OCI-LY3 (cell line): ENCODE measurements around the gene GRIK2.

Experiments
- H2AFZ ChIP-seq: fragments of 200-600, 300-600 bp; shearing (Covaris generic); 2 replicates; pipeline ENCODE4 v1.6.0; 2014; ENCODE audit warnings: antibody characterized with exemption, low read depth, low read length
- H3K27ac ChIP-seq: fragments of 200-600, 300-600 bp; sonication (generic); 2 replicates; pipeline ENCODE4 v1.5.1; 2014; ENCODE audit warnings: mild to moderate bottlenecking, low read length, moderate library complexity, mixed read lengths
- H3K27me3 ChIP-seq: fragments of 200-600, 300-600 bp; sonication (generic); 2 replicates; pipeline ENCODE4 v1.6.1; 2014; ENCODE audit warnings: low read depth, low read length, mixed read lengths
- H3K36me3 ChIP-seq: fragments of 200-600, 300-600 bp; sonication (generic); replicated peaks from 2 replicates; pipeline ENCODE3; 2014; ENCODE audit warnings: low read depth, low read length, mixed read lengths
- H3K4me1 ChIP-seq: fragments of 300-600, 200-600 bp; sonication (generic); 2 replicates; pipeline ENCODE4 v1.6.1; 2014; ENCODE audit warnings: low read length, mixed read lengths
- H3K4me2 ChIP-seq: fragments of 200-600, 300-600 bp; sonication (generic); 2 replicates; pipeline ENCODE4 v1.6.1; 2014; ENCODE audit warnings: low read length, mixed read lengths
- H3K4me3 ChIP-seq: fragments of 300-600, 200-600 bp; sonication (generic); 2 replicates; pipeline ENCODE4 v1.5.1; 2014; ENCODE audit warnings: antibody characterized with exemption, mild to moderate bottlenecking, low read length, moderate library complexity
- H3K79me2 ChIP-seq: fragments of 300-600, 200-600 bp; shearing (Covaris generic); 2 replicates; pipeline ENCODE4 v1.6.1; 2014; ENCODE audit warnings: mild to moderate bottlenecking, low read length, mixed read lengths
- H3K9ac ChIP-seq: fragments of 300-600, 200-600 bp; shearing (Covaris generic); 2 replicates; pipeline ENCODE4 v1.6.0; 2014; ENCODE audit warnings: mild to moderate bottlenecking, low read length, moderate library complexity
- H3K9me3 ChIP-seq: fragments of 200-600, 300-600 bp; shearing (Covaris generic); 2 replicates; pipeline ENCODE4 v1.6.1; 2014; ENCODE audit warnings: low read length, mixed read lengths; ENCODE audit not compliant: insufficient read depth
- H4K20me1 ChIP-seq: fragments of 200-600, 300-600 bp; sonication (generic); 2 replicates; pipeline ENCODE4 v1.6.1; 2016; ENCODE audit warnings: low read length, mixed read lengths; ENCODE audit not compliant: insufficient read depth
- EZH2phosphoT487 ChIP-seq: fragments of 200-600 bp; shearing (Covaris generic); IDR thresholded peaks from 2 replicates; pipeline ENCODE4 v1.6.1; 2018; ENCODE audit warnings: antibody characterized with exemption, mixed run types, low read depth
- TF ChIP-seq, protein P1 (sequence below): fragments of 200-600, 300-600 bp; sonication (generic); IDR thresholded peaks from 2 replicates; pipeline ENCODE4 v1.5.1; 2014; ENCODE audit warnings: antibody characterized with exemption, low read length, low read depth

Gene GRIK2

DNA sequence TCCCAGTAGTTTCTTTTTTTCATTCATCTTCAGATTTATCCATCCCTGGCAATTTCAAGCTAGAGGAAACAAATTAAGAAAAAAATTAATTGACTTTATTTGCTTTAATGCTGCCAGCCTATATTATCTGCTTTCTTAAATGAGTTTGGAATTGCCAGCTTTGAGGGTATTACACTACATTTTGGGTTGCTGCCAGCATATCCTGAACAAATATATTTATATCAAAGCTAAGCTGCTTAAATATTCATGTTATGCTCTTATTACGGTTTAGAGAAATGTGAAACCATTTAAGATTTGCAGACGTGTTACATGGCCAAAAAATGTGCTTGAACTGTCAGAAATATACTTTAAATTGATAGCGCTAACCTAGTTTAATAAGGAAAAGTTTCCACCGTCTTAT lies 59.7 kb downstream of the GRIK2 start:
- Histone ChIP-seq H3K79me2 (no peaks in the 10 kb centered on the region), H3K36me3 (no peaks in the 10 kb centered on the region), H3K9me3 (no peaks in the 10 kb centered on the region), H3K27ac (no peak overlapping the region), H2AFZ (no peak overlapping the region), H3K4me3 (no peak overlapping the region), H3K4me2 (no peak overlapping the region), H3K27me3 (no peaks in the 10 kb centered on the region), H4K20me1 (no peaks in the 10 kb centered on the region), H3K9ac (no peak overlapping the region), H3K4me1 (no peaks in the 10 kb centered on the region)
- TF ChIP-seq, protein P1, sequence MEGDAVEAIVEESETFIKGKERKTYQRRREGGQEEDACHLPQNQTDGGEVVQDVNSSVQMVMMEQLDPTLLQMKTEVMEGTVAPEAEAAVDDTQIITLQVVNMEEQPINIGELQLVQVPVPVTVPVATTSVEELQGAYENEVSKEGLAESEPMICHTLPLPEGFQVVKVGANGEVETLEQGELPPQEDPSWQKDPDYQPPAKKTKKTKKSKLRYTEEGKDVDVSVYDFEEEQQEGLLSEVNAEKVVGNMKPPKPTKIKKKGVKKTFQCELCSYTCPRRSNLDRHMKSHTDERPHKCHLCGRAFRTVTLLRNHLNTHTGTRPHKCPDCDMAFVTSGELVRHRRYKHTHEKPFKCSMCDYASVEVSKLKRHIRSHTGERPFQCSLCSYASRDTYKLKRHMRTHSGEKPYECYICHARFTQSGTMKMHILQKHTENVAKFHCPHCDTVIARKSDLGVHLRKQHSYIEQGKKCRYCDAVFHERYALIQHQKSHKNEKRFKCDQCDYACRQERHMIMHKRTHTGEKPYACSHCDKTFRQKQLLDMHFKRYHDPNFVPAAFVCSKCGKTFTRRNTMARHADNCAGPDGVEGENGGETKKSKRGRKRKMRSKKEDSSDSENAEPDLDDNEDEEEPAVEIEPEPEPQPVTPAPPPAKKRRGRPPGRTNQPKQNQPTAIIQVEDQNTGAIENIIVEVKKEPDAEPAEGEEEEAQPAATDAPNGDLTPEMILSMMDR: no peak
- TF ChIP-seq EZH2phosphoT487: no peak

- Histone ChIP-seq H3K4me1 (no peaks in the 10 kb centered on the region), H3K36me3 (no peaks in the 10 kb centered on the region), H3K79me2 (no peaks in the 10 kb centered on the region), H4K20me1 (no peaks in the 10 kb centered on the region), H3K4me2 (no peak overlapping the region), H3K27me3 (no peaks in the 10 kb centered on the region), H3K9ac (no peak overlapping the region), H2AFZ (no peak overlapping the region), H3K4me3 (no peak overlapping the region), H3K9me3 (no peaks in the 10 kb centered on the region), H3K27ac (no peak overlapping the region)
- TF ChIP-seq, protein P1: no peak
- no peak for TF ChIP-seq EZH2phosphoT487
These were observed 60.7 kb downstream of the GRIK2 start for GRCh38 chr6:101454106-101454676.

DNA sequence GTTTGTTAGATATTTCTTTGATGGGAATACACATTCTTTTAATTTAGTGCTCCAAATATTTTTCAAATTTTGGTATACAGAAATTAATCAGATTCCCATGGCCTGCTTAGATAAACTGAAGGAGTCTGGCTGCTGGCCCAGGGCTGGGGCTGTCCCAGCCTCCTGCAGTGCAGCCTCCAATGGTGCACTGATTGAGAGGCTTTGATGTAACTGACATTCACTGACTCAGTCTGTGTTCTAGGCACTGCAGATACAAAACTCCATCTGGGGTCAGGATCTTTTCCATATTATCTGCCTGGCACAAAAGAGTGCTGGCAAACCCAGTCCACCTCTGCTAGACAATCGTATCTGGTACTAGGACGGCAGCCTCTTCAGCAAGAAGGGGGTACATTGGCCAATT lies 64.8 kb downstream of the GRIK2 start:
- H3K27ac ChIP-seq: no peak overlapping the region
- H3K36me3 ChIP-seq: no peaks in the 10 kb centered on the region
- no peak overlapping the region for H3K4me3 ChIP-seq
- H4K20me1 ChIP-seq: no peaks in the 10 kb centered on the region
- no peaks in the 10 kb centered on the region for H3K4me1 ChIP-seq
- H3K9me3 ChIP-seq: no peaks in the 10 kb centered on the region
- no peak overlapping the region for H3K9ac ChIP-seq
- no peaks in the 10 kb centered on the region for H3K27me3 ChIP-seq
- TF ChIP-seq EZH2phosphoT487: no peak
- TF ChIP-seq, protein P1: no peak
- H3K4me2 ChIP-seq: no peak overlapping the region
- H3K79me2 ChIP-seq: no peaks in the 10 kb centered on the region
- no peak overlapping the region for H2AFZ ChIP-seq

GRCh38 chr6:101458826-101459225 lies 65.3 kb downstream of the GRIK2 start:
- no peaks in the 10 kb centered on the region for H3K36me3 ChIP-seq
- no peaks in the 10 kb centered on the region for H3K27me3 ChIP-seq
- no peak for TF ChIP-seq EZH2phosphoT487
- TF ChIP-seq, protein P1: no peak

More at GRCh38 chr6:101458826-101459225, 65.3 kb downstream of the GRIK2 start:
- H2AFZ ChIP-seq: no peak overlapping the region
- no peak overlapping the region for H3K9ac ChIP-seq
- H3K27ac ChIP-seq: no peak overlapping the region
- H3K4me3 ChIP-seq: no peak overlapping the region
- no peaks in the 10 kb centered on the region for H4K20me1 ChIP-seq
- H3K4me2 ChIP-seq: no peak overlapping the region
- H3K4me1 ChIP-seq: no peaks in the 10 kb centered on the region
- no peaks in the 10 kb centered on the region for H3K9me3 ChIP-seq
- no peaks in the 10 kb centered on the region for H3K79me2 ChIP-seq
